8988T (cell line): ENCODE results near the gene CEP63.

Experiments
- DNase-seq: peaks from one replicate; pipeline ENCODE4 v3.0.0; 2011

Gene CEP63

GRCh38 chr3:134485718-134486576 lies at the start of gene CEP63, which contains the start of gene ANAPC13:
Gene CEP63 (plus strand): TSS chr3:134486057. CDS start chr3:134495321, 9,264 bp downstream.
Gene ANAPC13 (minus strand): TSS chr3:134485985. CDS start chr3:134482904, 3,081 bp downstream.
- peak; percentile 68 for DNase-seq

- DNase-seq = no peak
Measured at GRCh38 chr3:134437211-134437752, 48.6 kb upstream of the CEP63 start.

DNA sequence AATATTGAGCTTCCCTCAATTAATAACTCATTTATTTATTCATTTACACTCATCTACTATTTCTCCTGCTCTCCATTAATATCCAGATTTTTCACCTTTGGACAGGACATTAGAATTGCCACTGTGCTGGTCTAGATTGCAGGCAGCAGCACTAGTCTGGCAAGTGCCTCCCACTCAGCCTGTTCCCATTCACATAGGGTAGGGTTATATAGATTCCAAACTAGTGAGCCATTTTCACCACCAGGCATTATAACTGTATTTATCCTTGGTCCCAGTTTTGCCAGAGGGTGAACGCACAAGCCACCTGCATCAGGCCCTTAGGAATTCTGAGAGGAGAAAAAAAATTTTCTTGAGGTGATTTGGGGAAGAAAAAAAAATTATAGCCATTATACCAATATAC lies 44.5 kb upstream of the CEP63 start:
- no peak for DNase-seq

DNA sequence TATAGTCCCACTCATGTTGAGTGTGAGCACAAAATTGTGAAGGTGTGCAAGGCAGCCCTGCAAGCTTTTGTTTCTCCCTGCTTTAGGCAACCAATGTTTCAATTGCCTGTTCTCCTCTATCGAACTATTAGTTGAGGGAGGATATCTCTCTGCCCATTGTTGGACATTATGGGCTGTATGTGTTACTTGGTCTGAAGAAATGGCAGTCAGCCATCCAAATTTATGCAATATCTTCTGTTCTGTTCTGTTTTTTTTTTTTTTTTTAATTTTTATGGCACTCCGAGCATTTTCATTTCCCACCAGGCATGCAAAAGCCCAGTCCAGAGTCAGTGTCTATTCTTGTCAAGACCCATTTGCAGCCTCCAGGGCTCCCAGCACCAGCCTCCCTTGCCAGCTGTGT lies 44.0 kb upstream of the CEP63 start:
- no peak for DNase-seq

DNA sequence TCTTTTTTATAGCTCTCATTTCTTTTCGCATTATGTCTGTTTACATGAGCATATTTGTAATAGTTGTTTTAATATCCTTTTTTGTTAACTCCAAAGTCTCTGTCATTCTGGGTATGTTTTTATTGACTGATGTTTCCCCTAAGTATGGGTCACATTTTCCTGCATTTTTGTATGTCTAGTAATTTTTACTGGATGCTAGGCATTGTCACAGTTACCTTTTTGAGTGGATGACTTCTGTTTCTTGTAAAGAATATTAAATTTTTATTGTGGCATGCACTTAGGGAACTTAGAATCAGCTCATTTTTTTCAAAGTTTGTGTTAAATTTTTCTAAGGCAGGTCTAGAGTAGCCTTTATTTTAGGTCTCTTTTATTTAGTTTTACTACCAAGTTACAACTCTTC lies 40.8 kb upstream of the CEP63 start:
- no peak for DNase-seq

GRCh38 chr3:134445636-134446035 lies 40.2 kb upstream of the CEP63 start:
- DNase-seq = no peak

- no peak for DNase-seq
Measured at GRCh38 chr3:134446800-134447199, 39.1 kb upstream of the CEP63 start.

DNA sequence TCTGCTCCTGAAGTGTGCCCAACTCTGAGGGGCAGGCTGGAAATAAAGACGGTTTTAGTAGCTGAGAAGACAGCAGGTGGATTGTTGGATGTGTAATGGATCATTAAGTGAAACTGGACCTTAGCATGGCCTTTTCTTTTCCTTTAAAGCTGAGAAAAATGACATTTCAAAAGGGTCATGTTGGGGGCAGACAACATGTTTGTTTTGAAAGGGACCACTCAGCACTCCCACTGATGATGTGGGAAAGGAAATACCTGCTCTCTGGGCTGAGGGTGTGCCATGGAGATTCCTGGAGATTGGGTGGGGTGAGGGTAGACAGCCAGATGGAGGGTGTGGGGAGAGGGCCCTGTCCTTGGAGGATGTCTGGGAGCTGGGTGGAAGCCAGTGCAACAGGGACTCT lies 38.5 kb upstream of the CEP63 start:
- no peak for DNase-seq

GRCh38 chr3:134448664-134449063 lies 37.2 kb upstream of the CEP63 start:
- DNase-seq = no peak

- peak; percentile 53 for DNase-seq
Measured at GRCh38 chr3:134449277-134449676, 36.6 kb upstream of the CEP63 start.

- DNase-seq = no peak
Measured at GRCh38 chr3:134449951-134450350, 35.9 kb upstream of the CEP63 start.

DNA sequence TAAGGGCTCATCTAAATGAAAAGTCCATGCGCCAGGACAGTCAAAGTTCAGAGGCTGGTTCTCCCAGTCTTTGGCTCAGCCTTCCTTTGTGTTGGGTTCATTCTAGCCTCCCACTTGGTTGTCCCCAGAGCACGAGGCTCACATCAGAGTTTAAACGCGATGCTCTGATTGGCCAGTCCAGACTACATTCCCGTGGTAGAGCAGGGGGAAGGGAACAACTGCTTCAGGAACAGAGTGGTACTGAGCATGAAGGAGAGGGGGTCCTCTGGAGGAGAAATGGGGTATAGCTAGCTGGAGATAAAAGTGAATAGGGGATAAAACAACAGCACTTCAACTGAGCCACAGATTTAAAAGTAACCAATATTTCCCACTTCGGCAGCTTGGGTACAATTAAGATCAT lies 32.2 kb upstream of the CEP63 start:
- no peak for DNase-seq

GRCh38 chr3:134457376-134458074 lies 28.3 kb upstream of the CEP63 start:
- DNase-seq = no peak

DNA sequence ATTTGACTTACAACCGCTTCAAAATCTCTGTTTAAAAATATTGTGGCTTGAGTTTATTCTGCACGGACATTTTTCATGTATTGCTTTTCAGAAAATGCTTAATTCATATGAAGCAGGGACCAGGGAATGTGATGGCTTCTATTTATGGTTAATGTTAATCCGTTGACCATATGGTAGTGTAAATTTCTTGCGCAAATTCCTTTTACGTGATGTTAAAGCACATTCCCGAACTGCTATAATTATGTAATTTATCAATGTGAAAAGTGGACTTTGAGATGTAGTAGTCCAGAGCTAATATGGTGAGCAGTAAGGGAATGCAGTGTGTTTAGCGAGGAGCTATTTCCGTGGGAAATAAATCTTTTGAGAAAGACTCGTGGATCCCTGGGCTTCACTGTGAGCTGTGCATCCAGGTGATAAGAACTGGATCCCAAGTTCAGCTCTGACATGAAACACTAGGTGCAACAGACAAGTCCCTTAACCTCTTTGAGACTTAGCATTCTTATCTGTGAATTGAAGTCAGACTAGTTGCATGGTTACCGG lies 27.4 kb upstream of the CEP63 start:
- DNase-seq = no peak

- DNase-seq = no peak
Measured at GRCh38 chr3:134459562-134459961, 26.3 kb upstream of the CEP63 start.

GRCh38 chr3:134460965-134461364 lies 24.9 kb upstream of the CEP63 start:
- no peak for DNase-seq

- no peak for DNase-seq
Measured at GRCh38 chr3:134462331-134462941, 23.4 kb upstream of the CEP63 start.

DNA sequence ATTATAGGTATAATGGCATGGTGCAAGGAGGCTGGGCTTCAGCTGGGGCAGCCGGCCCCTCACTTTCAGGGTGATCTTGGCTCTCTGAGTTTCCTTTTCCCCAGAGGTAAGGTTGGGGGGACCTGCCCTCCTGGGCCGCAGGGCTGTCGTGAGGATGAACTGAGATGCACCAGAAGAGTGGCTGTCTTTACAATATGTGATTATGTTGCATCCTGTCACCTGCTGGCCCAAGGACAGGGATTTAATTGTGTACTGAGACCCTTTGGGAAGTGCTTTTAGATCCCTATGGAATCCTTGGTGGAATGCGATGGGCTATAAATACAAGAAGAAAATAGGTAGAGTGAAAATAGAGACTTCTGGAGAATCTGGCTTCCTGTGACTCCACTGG lies 22.2 kb upstream of the CEP63 start:
- no peak for DNase-seq

GRCh38 chr3:134464064-134464688 lies 21.7 kb upstream of the CEP63 start:
- no peak for DNase-seq

DNA sequence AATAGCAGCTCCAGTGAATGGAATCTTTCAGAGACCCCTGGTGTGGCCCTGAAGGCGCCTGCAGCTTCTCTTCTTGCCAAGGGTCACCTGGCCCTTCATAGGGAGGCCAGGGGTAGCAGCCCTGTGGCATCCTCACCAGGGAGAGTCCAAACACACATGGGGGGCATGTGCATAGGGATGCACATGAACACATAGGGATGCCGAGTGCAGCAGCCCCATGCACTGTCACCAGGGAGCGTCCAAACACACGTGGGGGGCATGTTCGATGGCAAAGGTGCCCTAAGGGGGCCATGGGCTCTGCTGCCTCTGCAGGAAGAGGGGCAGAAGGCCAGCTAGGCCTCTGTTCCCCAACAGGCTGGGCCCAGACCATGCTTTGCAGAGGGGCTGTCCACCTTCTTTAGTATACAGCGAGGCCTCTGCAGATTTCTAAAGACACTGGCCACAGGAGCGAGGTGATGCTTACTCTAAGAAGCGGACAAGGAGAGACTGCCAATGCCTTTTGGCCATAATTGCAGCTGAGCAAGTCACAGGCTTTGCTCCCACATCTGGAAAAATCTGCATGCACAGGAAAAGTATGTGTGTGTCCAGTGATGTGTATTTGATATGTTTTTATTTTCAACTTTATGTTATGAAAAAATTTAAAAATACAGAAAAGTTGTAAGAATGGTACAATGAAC lies 21.0 kb upstream of the CEP63 start:
- no peak for DNase-seq

DNA sequence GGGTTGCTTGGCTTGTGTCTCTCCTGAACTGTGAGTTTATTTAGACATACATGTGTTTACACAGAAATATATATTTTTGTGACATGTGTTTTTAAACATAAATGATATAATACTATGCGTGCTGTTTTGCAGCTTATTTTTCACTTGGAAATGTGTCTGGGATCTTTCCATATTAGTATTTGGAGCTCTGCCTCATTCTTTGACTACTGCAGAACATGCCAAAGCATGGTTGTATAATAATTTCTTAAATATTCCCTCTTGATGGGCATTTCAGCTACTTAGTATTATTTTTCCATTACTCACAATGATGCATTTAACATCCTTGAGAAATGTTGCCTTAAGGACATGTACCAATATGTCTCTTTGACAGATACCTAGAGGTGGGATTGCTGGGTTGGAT lies 19.5 kb upstream of the CEP63 start:
- DNase-seq = no peak

DNA sequence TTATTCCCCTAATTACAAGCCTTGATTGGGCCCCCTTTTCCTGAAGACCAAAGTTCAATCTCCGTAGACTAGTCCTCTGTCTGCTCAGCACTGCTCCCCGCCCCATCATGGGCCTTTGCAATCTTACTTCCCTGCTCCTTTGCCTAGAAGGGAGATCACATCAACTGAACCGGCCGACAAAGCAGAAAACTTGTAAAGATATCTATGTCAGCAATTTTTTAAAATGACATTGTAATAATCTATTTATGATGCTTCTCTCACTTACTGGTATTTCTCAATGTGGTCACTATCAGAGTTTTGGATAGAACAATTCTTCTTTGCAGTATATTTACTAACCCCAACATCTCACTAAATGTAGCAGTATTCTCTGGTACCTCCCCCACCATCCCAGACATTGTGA lies 17.3 kb upstream of the CEP63 start:
- DNase-seq = no peak
